ENCODE measurements around the gene NOXO1.

NOXO1 gene

GRCh38 chr16:1981398-1981836 is at the start of gene NOXO1:
Gene NOXO1 (minus strand): TSS chr16:1981469. CDS start chr16:1981179, 290 bp downstream.
- in situ Hi-C loops (cut with HindIII; ENCODE audit: low sequenced_read_pairs), result no loop called here

GRCh38 chr16:2030036-2030435 is 48.8 kb upstream of the NOXO1 start:
- in situ Hi-C loops (cut with HindIII; ENCODE audit: low sequenced_read_pairs), result no loop called here

GRCh38 chr16:2029350-2029749 is 48.1 kb upstream of the NOXO1 start:
- in situ Hi-C loops (cut with HindIII; ENCODE audit: low sequenced_read_pairs), result no loop called here

- in situ Hi-C loops (cut with HindIII; ENCODE audit: low sequenced_read_pairs), result no loop called here
Observed at GRCh38 chr16:2028620-2029220, 47.5 kb upstream of the NOXO1 start.

- in situ Hi-C loops (cut with HindIII; ENCODE audit: low sequenced_read_pairs), result no loop called here
Observed at GRCh38 chr16:2028146-2028545, 46.9 kb upstream of the NOXO1 start.

- in situ Hi-C loops (cut with HindIII; ENCODE audit: low sequenced_read_pairs), result no loop called here
Observed at GRCh38 chr16:2027024-2028010, 46.0 kb upstream of the NOXO1 start.

- in situ Hi-C loops (cut with HindIII; ENCODE audit: low sequenced_read_pairs), result no loop called here
Observed at GRCh38 chr16:2026461-2027023, 45.3 kb upstream of the NOXO1 start, which contains the start of gene NHERF2. Gene NHERF2 (plus strand): TSS chr16:2026902. CDS start chr16:2027006, 104 bp downstream.

- in situ Hi-C loops (cut with HindIII; ENCODE audit: low sequenced_read_pairs), result no loop called here
Observed at GRCh38 chr16:2025878-2026460, 44.7 kb upstream of the NOXO1 start.

- in situ Hi-C loops (cut with HindIII; ENCODE audit: low sequenced_read_pairs), result no loop called here
Observed at GRCh38 chr16:2025251-2025650, 44.0 kb upstream of the NOXO1 start.

- in situ Hi-C loops (cut with HindIII; ENCODE audit: low sequenced_read_pairs), result no loop called here
Observed at GRCh38 chr16:2024032-2024420, 42.8 kb upstream of the NOXO1 start.

GRCh38 chr16:2023092-2024031 is 42.1 kb upstream of the NOXO1 start:
- in situ Hi-C loops (cut with HindIII; ENCODE audit: low sequenced_read_pairs), result no loop called here

GRCh38 chr16:2022723-2023091 is 41.4 kb upstream of the NOXO1 start:
- in situ Hi-C loops (cut with HindIII; ENCODE audit: low sequenced_read_pairs), result no loop called here

GRCh38 chr16:2019921-2020831 is 38.9 kb upstream of the NOXO1 start:
- in situ Hi-C loops (cut with HindIII; ENCODE audit: low sequenced_read_pairs), result no loop called here

- in situ Hi-C loops (cut with HindIII; ENCODE audit: low sequenced_read_pairs), result no loop called here
Observed at GRCh38 chr16:2019518-2019920, 38.2 kb upstream of the NOXO1 start, which contains the start of gene NPW. Gene NPW (plus strand): TSS chr16:2019785.

GRCh38 chr16:2016407-2016922 is 35.2 kb upstream of the NOXO1 start:
- in situ Hi-C loops (cut with HindIII; ENCODE audit: low sequenced_read_pairs), result no loop called here

GRCh38 chr16:2015947-2016208 is 34.6 kb upstream of the NOXO1 start:
- in situ Hi-C loops (cut with HindIII; ENCODE audit: low sequenced_read_pairs), result no loop called here

- in situ Hi-C loops (cut with HindIII; ENCODE audit: low sequenced_read_pairs), result no loop called here
Observed at GRCh38 chr16:2015117-2015946, 34.1 kb upstream of the NOXO1 start.

GRCh38 chr16:2013527-2013926 is 32.3 kb upstream of the NOXO1 start:
- in situ Hi-C loops (cut with HindIII; ENCODE audit: low sequenced_read_pairs), result no loop called here
